HepG2 (cell line): ENCODE data around the gene TTC32. TPM values are rescaled to one million over a fixed set of nuclear protein-coding genes. Genes with fewer than 3 reads are reported as not detected.

Experiments
- ATAC-seq: fragments of 200-7000 bp; cut with Tn5 transposase; 3 replicates; pipeline ENCODE4 v1.9.1; 2020; ENCODE audit warnings: mild to moderate bottlenecking, moderate library complexity
- BruUV-seq: library from RNA; stranded (reverse); fragments of 400-500 nt; replicated peaks from 2 replicates; lab custom pipeline; 2021; lab: Mats Ljungman, UMichigan
- CTCF ChIA-PET: fragments of 300-600 bp; formaldehyde crosslinking; extraction: SDS; loops from one replicate; lab custom pipeline; 2021; ENCODE audit warnings: low total read pairs, inconsistent platforms, low intra/inter-chr PET ratio; lab: Yijun Ruan, JAX
- POLR2A ChIA-PET: fragments of 350-600 bp; sonication (Branson Sonifier 250); formaldehyde crosslinking; loops from one replicate; lab custom pipeline; 2020; ENCODE audit warnings: antibody characterized with exemption, inconsistent platforms; lab: Yijun Ruan, JAX
- DNase-seq: peaks from one replicate; pipeline ENCODE4 v3.0.0-alpha.2; 2015; ENCODE audit warnings: low spot score
- FAIRE-seq: peaks from 3 replicates; lab custom pipeline; 2011; peaks lifted over from hg19 to GRCh38; lab: Jason Lieb, UNC
- H2AFZ ChIP-seq: one replicate; pipeline ENCODE4 v1.6.1; 2011; ENCODE audit warnings: low read length, inconsistent platforms
- H3K27ac ChIP-seq: fragments of 300-600 bp; 3 replicates; pipeline ENCODE4 v1.8.0; 2011; ENCODE audit warnings: mixed run types, mild to moderate bottlenecking, mixed read lengths, low read length, inconsistent platforms; ENCODE audit not compliant: insufficient read depth; ENCODE audit errors: extremely low read length
- H3K27me3 ChIP-seq, 2 experiments: fragments of 200-600 bp in 1 of 2; 2 replicates in 1 of 2; 3 replicates in 1 of 2; pipeline versions ENCODE4 v1.6.0 to v1.8.0; 2011; ENCODE audit warnings: low read length in 2 of 2, mild to moderate bottlenecking in 2 of 2, moderate library complexity in 2 of 2, inconsistent platforms in 1 of 2; ENCODE audit not compliant: insufficient read depth in 2 of 2, control insufficient read depth in 1 of 2
- H3K36me3 ChIP-seq, 2 experiments: fragments of 200-600 bp in 1 of 2; replicated peaks in 1 of 2; 2 replicates in 1 of 2; 3 replicates in 1 of 2; pipeline versions ENCODE4 v1.5.1 to v1.8.0; 2011; ENCODE audit warnings: low read length in 2 of 2, inconsistent platforms in 1 of 2; ENCODE audit not compliant: insufficient read depth in 2 of 2, control insufficient read depth in 1 of 2
- H3K4me1 ChIP-seq: 2 replicates; pipeline ENCODE4 v1.5.1; 2012; ENCODE audit warnings: low read length, inconsistent platforms; ENCODE audit not compliant: insufficient read depth
- H3K4me2 ChIP-seq: 2 replicates; pipeline ENCODE4 v1.6.0; 2011; ENCODE audit warnings: low read depth, low read length, inconsistent platforms
- H3K4me3 ChIP-seq, 3 experiments: fragments of 200-600 bp in 1 of 3; sonication (generic), shearing (Covaris generic) in 1 of 3; replicated peaks in 1 of 3; 2 replicates each; pipeline ENCODE4 v1.5.1; 2011 to 2016; ENCODE audit warnings: low read length in 3 of 3, inconsistent platforms in 2 of 3, low read depth in 2 of 3, mild to moderate bottlenecking in 2 of 3, control low read depth in 1 of 3, mixed read lengths in 1 of 3; ENCODE audit not compliant: insufficient read depth in 1 of 3
- H3K79me2 ChIP-seq: one replicate; pipeline ENCODE4 v1.6.1; 2011; ENCODE audit warnings: low read length, inconsistent platforms; ENCODE audit not compliant: insufficient read depth
- H3K9ac ChIP-seq: 2 replicates; pipeline ENCODE4 v1.6.0; 2011; ENCODE audit warnings: mild to moderate bottlenecking, low read depth, low read length, inconsistent platforms; ENCODE audit not compliant: insufficient read depth
- H3K9me3 ChIP-seq: 2 replicates; pipeline ENCODE4 v1.5.1; 2012; ENCODE audit warnings: mild to moderate bottlenecking, low read length
- H4K20me1 ChIP-seq: 2 replicates; pipeline ENCODE4 v1.6.0; 2011; ENCODE audit warnings: inconsistent platforms, mild to moderate bottlenecking, low read length, moderate library complexity; ENCODE audit not compliant: insufficient read depth
- NFRKB ChIP-seq: fragments of 450-650 bp; IDR thresholded peaks from 2 replicates; pipeline ENCODE4 v1.6.1; 2017
- ZFP36L2 ChIP-seq: sonication (generic); formaldehyde crosslinking; IDR thresholded peaks from 2 replicates; pipeline ENCODE4 v1.4.0; 2020; ENCODE audit warnings: missing genetic modification reagents
- WGBS: methylation state at CpG from one replicate; pipeline ENCODE4 v1.1.6; 2017; ENCODE audit warnings: low lambda C conversion rate; 5-methylcytosine and 5-hydroxymethylcytosine counted together
- in situ Hi-C: cut with HindIII; loops from 2 replicates; pipeline ENCODE4 v1.10.0; 2017; ENCODE audit warnings: low pct_unique_long_range_greater_than_20kb; ENCODE audit not compliant: extremely low pct_ligation_motif_present
- intact Hi-C: fragments of 100-400 bp; cut with micrococcal nuclease; formaldehyde crosslinking; loops from one replicate; pipeline ENCODE4 v1.10.0; 2022; ENCODE audit not compliant: unreplicated experiment
- polyA plus RNA-seq, 8 experiments: library from polyadenylated mRNA; depleted of rRNA in 3 of 8; stranded (reverse) in 7 of 8; unstranded in 1 of 8; fragments of >200 nt; fragmentation: Illumina TruSeq in 4 of 8; extraction: Trizol in 4 of 8; gene quantifications; 2 replicates each; pipeline versions ENCODE4 v1.2.1 to v1.2.3, GENCODE V29; 2011 to 2016; ENCODE audit warnings: low read depth in 4 of 8, missing spikeins in 1 of 8, mixed read lengths in 1 of 8; ENCODE audit not compliant: insufficient read depth in 1 of 8
- total RNA-seq, 5 experiments: library from RNA; depleted of rRNA; stranded (reverse); fragments of >200 nt; fragmentation: Illumina TruSeq; extraction: Trizol; gene quantifications; 2 replicates each; pipeline ENCODE4 v1.2.3, GENCODE V29; 2016; ENCODE audit warnings: low read depth in 1 of 5
- TF ChIP-seq, protein P1 (sequence below): IDR thresholded peaks from 2 replicates; pipeline ENCODE4 v1.6.1; 2016; ENCODE audit warnings: missing biosample characterization, missing genetic modification reagents, low read depth
- TF ChIP-seq, protein P2 (sequence below): sonication (generic); formaldehyde crosslinking; IDR thresholded peaks from 2 replicates; pipeline ENCODE4 v1.8.1; 2022; ENCODE audit warnings: low read depth, mild to moderate bottlenecking, missing genetic modification reagents
- TF ChIP-seq, protein P3 (sequence below): sonication (generic); formaldehyde crosslinking; conservative IDR thresholded peaks from 2 replicates; pipeline ENCODE4 v1.4.0; 2020; ENCODE audit warnings: missing genetic modification reagents

TTC32 gene
- total and polyA plus RNA-seq, 2 of the 13 experiments (the other 11 are each of a cell fraction or from before 2014, with no cell fraction given): 21.6 to 38.3 TPM

DNA sequence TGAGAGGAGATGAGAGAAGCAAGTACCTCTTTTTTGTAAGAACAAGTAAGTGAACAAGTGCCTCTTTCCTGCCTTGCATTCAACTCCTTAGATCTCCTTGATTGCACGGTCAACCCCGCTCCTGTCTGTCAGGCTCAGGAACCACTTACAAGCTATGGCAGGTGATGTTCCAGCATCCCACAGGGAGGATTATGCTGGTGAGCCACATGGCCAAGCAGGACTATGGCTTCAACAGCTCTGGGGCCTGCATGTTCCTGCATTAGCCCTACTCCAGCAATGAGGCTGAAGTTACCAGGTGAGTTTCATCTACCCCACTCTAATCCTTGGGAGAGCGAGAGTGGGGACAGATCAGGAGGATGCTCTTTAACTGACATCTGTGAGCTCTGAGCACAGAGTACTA, 29.5 kb downstream of the TTC32 start:
- 55% methylated on average over 3 of the region's 3 CpGs for WGBS
- H3K9me3 ChIP-seq: no peaks in the 10 kb centered on the region
- BruUV-seq: no TSS peak
- FAIRE-seq: no peak
- H2AFZ ChIP-seq: no peak overlapping the region
- CTCF ChIA-PET: no interaction called here
- TF ChIP-seq NFRKB (no peak), ZFP36L2 (CRISPR knock-in tag) (no peak)
- TF ChIP-seq, protein P1, sequence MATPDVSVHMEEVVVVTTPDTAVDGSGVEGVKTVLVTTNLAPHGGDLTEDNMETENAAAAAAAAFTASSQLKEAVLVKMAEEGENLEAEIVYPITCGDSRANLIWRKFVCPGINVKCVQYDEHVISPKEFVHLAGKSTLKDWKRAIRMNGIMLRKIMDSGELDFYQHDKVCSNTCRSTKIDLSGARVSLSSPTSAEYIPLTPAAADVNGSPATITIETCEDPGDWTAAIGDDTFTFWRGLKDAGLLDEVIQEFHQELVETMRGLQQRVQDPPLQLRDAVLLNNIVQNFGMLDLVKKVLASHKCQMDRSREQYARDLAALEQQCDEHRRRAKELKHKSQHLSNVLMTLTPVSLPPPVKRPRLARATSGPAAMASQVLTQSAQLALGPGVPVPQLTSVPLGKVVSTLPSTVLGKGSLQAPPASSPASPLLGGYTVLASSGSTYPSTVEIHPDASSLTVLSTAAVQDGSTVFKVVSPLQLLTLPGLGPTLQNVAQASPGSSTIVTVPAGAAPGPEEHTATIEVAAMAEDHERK (CRISPR knock-in tag): no peak
- TF ChIP-seq, protein P2, sequence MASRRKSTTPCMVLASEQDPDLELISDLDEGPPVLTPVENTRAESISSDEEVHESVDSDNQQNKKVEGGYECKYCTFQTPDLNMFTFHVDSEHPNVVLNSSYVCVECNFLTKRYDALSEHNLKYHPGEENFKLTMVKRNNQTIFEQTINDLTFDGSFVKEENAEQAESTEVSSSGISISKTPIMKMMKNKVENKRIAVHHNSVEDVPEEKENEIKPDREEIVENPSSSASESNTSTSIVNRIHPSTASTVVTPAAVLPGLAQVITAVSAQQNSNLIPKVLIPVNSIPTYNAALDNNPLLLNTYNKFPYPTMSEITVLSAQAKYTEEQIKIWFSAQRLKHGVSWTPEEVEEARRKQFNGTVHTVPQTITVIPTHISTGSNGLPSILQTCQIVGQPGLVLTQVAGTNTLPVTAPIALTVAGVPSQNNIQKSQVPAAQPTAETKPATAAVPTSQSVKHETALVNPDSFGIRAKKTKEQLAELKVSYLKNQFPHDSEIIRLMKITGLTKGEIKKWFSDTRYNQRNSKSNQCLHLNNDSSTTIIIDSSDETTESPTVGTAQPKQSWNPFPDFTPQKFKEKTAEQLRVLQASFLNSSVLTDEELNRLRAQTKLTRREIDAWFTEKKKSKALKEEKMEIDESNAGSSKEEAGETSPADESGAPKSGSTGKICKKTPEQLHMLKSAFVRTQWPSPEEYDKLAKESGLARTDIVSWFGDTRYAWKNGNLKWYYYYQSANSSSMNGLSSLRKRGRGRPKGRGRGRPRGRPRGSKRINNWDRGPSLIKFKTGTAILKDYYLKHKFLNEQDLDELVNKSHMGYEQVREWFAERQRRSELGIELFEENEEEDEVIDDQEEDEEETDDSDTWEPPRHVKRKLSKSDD: no peak
- TF ChIP-seq, protein P3, sequence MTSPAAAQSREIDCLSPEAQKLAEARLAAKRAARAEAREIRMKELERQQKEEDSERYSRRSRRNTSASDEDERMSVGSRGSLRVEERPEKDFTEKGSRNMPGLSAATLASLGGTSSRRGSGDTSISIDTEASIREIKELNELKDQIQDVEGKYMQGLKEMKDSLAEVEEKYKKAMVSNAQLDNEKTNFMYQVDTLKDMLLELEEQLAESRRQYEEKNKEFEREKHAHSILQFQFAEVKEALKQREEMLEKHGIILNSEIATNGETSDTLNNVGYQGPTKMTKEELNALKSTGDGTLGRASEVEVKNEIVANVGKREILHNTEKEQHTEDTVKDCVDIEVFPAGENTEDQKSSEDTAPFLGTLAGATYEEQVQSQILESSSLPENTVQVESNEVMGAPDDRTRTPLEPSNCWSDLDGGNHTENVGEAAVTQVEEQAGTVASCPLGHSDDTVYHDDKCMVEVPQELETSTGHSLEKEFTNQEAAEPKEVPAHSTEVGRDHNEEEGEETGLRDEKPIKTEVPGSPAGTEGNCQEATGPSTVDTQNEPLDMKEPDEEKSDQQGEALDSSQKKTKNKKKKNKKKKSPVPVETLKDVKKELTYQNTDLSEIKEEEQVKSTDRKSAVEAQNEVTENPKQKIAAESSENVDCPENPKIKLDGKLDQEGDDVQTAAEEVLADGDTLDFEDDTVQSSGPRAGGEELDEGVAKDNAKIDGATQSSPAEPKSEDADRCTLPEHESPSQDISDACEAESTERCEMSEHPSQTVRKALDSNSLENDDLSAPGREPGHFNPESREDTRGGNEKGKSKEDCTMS (CRISPR knock-in tag): no peak
- TF ChIP-seq, all 625 proteins: peak for 0
- in situ Hi-C loops: no loop called here
- no peak overlapping the region for H3K27ac ChIP-seq
- POLR2A ChIA-PET: no interaction called here
- H3K4me1 ChIP-seq: peaks cover 9% of the 10 kb centered on the region; the same call in 1 of the 2 replicates
- H3K79me2 ChIP-seq: no peaks in the 10 kb centered on the region
- H3K4me3 ChIP-seq: no peak overlapping the region
- H3K27me3 ChIP-seq: peaks cover 5 to 22% of the 10 kb centered on the region in 2 experiments; a peak in 3 of 5 replicates
- no peaks in the 10 kb centered on the region for H3K36me3 ChIP-seq
- ATAC-seq: no peak
- no peak overlapping the region for H3K4me2 ChIP-seq
- no peaks in the 10 kb centered on the region for H4K20me1 ChIP-seq
- no peak for DNase-seq
- intact Hi-C loops: no loop called here
- no peak overlapping the region for H3K9ac ChIP-seq
